NCI-H1105 (cell line): ENCODE data around the gene GALNT10.
"Not testable (repeated sequence)": the region's sequence is repeated elsewhere in the genome, so short reads cannot be mapped to it uniquely, and the experiment has no call there.

Experiments used
- DNase-seq: peaks from one replicate; lab custom pipeline; 2025; lab: John Stamatoyannopoulos, UW

The GALNT10 gene, protein sequence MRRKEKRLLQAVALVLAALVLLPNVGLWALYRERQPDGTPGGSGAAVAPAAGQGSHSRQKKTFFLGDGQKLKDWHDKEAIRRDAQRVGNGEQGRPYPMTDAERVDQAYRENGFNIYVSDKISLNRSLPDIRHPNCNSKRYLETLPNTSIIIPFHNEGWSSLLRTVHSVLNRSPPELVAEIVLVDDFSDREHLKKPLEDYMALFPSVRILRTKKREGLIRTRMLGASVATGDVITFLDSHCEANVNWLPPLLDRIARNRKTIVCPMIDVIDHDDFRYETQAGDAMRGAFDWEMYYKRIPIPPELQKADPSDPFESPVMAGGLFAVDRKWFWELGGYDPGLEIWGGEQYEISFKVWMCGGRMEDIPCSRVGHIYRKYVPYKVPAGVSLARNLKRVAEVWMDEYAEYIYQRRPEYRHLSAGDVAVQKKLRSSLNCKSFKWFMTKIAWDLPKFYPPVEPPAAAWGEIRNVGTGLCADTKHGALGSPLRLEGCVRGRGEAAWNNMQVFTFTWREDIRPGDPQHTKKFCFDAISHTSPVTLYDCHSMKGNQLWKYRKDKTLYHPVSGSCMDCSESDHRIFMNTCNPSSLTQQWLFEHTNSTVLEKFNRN

DNA sequence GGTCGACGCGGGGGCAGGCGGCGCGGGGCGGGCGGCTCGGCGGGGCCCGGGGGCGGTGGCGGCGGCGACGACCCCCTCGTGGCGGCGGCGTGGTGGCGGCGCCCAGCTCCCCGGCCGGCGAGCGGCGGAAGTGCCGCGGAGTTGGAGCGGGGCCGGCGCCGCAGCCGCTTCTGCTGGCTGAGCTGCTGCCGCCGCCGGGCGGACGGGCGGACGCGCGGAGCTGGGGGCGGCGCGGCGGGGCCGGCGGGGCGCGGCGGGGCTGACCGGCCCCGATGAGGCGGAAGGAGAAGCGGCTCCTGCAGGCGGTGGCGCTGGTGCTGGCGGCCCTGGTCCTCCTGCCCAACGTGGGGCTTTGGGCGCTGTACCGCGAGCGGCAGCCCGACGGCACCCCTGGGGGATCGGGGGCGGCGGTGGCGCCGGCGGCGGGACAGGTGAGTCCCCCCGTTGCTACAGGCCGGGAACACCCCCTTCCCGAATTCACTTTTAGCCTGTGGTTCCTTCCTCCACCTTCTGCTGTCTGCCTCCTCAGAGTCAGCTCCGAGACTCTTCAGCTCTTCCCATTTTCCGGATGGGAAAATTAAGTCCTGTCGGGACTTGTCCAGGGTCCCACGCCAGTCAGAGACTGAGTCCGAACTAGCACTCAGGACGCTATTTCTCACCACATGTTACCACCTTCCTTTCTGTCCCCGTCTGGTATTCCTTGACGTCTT lies at the start of gene GALNT10:
GALNT10 (plus strand) TSS at position 139 of the 710 bp plus-strand sequence; CDS start at position 273, 134 bp downstream.
- no peak for DNase-seq

DNA sequence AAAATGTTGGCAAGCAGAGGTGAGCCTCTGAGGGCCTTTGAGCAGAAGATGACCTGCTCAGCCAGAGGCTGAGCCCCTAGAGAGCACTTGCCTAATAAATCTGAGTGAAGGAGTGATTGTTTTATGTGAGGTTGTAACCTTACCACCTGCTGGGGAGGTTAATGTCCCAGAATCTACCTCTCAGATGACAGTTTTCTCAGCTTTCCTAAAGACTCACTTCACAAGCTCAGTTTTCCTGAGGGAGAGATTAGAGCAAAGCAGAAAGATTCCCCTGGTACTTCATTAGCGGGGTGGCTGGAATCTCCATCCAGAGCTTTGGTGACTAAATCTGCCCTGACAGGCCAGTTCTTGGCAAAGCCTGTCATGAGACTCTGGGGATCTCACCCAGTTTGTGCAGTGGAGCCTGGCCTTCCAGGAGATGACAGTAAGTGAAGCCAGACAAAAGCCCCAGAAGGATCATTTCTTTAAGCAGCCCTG lies 48.8 kb upstream of the GALNT10 start:
- no peak for DNase-seq

DNA sequence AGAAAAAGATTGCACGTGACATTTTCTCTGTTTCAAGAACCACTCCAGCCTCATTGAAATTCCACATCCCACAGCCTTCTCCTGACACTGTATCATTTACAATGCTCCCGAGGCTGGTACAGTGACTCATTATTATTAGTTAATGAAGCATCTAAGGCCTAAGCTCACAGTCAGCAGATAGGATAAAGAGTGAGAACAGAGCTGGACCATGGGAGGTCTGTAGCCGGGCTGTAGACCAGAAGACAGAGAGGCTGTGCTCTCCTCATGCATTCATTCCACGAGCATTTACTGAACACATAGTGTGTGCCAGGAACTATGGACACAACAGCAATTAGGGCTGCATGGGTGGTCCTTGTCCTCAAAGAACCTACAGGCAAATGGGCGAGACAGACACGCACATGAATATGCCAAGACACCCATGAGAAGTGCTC lies 47.3 kb upstream of the GALNT10 start:
- DNase-seq: no peak

DNA sequence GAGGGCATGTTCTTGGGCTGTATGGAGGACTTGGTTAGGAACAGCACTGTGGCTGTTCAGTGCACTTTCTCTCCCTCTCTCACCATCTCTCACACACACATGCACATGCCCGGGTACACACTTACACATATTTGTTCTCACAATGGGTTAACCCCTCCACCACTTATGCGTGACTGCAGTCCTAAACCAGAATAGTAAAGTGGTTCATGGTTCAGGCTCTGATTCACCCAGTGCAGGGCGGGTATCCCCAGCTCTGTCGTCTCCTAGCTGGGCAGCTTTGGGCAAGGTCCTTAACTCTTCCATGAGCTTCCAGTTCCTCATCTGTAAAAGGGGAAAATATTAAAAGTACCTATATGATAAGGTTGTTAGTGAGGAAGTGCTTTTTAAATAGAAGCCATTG lies 45.3 kb upstream of the GALNT10 start:
- DNase-seq: no peak

DNA sequence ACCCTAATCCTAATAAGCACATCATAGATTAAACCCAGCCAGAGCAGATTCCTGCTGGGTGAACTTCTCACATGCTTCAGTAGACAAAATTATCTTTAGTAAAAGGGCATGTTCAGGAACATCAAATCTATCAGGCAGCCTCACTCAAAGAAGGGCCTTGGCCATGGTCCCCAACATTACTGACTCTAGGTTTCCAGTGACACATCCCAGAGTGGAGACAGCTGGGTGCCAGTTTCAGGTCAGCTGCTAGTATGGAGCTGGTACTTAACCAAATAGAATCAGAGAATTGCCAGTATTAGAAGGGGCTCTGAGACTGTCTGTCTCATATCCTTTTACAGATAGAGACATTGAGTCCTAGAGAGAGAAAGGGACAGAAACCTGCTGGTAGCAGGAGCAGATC lies 44.1 kb upstream of the GALNT10 start:
- DNase-seq: no peak

DNA sequence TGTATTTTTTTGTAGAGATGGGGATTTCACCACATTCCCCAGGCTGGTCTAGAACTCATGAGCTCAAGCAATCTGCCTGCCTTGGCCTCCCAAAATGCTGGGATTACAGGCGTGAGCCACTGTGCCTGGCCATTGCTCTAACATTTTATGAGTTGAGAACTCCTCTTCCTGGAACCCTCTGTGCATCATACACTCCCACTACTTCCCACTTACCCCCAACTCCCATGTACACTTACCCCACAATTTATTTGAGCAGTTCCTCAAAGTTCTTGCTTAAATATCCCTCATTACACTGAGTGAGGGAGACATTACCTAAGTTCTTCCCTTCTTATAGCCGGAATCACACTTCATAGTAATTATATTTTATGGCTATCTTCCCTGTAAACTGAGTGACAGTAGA lies 42.9 kb upstream of the GALNT10 start:
- no peak for DNase-seq

DNA sequence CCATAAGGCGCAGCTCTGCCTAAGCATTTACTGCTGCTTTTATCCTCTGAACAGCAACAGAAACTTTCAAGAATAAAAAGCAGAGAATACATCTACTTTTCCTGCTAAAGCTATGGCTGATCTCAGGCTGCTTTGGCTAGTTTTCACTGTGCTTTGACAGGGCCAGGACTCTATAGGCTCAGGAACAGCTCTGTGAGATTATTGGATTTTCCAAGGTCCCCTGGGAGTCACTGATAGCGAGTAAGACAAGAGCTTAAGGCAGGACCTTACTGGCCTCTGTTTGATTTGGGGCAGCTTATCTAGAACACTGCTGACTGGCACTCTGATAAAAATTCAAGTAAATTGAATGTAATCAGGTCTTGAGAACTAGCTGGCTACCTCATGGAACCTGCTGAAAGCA lies 40.1 kb upstream of the GALNT10 start:
- not testable (repeated sequence) for DNase-seq

DNA sequence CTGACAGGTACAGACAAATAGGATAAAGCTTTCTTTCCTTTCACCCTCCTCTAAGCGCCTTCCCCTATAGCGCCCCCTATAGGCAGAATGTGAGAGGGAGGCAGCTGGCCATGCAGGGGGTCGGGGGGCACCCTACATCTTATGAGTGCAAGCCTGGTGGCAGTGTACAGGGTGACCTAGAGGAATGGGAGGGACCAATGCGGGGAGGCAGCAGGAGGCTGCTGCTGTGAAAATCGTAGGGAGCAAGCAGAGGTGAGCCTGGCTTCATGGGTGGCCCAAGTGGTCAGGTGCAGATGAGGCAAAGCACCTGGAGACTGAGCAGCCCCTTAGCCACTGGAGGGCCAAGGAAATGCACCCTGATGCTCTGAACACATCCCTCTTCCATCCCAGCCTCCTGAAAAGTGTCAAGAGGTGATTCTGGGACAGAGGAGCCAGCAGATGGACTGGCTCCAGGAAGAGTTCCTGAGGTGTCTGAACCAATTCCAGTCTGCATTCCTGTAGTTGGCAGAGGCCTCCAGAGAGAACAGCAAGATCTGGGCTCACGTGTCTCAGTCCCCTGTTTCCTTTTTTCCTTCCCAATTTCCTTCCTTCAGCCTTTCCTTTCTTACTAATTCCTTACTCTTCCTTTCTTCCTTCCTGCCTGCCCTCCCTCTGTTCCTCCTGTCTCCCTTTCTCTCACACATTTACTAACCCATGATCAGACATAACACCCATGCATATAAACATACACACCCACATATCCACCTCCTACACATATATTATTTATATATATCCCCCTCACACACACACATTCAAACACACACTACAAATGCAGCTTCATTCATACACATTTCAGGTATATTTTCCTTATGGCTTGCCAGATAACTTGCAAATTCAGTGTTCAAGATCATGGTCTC lies 32.8 kb upstream of the GALNT10 start:
- no peak for DNase-seq

DNA sequence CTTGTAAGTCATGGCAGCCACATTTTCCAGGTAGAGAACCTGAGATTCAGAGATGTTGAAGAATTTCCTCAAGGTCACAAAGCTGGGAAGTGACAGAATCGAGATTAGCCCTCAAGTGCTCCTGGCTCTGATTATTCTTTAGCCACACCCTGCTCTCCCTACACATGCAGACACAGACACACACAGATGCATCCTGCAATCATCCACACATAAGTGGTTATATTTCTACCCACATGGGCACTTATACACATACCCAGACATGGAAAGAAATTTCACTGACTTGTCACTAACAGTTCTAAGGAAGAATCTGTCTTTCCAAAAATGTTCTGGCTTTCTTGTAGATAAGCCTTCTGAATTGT lies 32.2 kb upstream of the GALNT10 start:
- DNase-seq: no peak

DNA sequence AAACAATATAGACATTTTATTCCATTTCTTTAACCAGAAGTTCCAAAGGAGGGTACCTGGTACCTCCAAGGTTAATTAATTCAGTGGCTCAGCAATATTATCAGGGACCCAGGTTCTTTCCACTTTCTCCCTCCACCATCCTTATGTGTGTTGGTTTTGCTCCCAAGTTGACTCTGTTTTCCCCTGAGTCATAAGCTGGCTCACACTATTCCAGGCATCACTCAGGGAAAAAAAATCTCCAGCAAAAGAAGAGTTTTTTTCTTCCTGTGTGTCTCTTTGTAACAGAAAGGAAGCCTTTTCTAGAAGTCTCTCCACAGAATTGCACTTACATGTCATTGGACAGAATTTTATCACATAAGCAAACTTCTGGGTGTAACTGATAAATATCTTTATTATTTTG lies 31.2 kb upstream of the GALNT10 start:
- no peak for DNase-seq

DNA sequence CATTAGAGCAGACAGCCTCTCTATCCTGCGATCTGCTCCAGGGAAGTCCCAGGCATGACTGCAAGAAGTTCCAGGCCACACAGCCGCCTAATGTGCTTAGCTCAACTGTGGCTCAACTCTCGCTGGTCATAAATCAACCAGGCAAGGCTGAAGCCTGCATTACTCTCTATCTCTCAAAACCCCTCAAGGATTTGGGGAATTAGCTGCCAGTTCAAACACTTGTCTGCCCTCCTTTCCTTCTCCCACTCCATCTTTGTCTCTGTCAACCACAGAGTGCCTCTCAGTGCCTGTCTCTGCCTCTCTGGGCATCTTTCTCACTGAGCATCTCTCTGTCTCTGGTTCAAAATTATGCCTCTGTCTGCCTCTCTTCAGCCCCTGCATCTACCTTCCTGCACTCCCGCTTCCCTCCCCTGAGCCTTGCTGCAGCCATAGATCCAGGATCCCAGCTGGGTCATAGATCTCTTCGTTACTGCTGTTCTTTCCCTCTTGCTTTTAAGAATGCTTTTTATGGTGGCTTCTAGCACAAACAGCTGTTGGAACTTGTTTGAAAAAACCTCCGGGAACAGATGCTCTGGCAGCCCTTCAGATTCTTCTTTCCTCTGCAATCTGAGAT lies 27.9 kb upstream of the GALNT10 start:
- DNase-seq: no peak

DNA sequence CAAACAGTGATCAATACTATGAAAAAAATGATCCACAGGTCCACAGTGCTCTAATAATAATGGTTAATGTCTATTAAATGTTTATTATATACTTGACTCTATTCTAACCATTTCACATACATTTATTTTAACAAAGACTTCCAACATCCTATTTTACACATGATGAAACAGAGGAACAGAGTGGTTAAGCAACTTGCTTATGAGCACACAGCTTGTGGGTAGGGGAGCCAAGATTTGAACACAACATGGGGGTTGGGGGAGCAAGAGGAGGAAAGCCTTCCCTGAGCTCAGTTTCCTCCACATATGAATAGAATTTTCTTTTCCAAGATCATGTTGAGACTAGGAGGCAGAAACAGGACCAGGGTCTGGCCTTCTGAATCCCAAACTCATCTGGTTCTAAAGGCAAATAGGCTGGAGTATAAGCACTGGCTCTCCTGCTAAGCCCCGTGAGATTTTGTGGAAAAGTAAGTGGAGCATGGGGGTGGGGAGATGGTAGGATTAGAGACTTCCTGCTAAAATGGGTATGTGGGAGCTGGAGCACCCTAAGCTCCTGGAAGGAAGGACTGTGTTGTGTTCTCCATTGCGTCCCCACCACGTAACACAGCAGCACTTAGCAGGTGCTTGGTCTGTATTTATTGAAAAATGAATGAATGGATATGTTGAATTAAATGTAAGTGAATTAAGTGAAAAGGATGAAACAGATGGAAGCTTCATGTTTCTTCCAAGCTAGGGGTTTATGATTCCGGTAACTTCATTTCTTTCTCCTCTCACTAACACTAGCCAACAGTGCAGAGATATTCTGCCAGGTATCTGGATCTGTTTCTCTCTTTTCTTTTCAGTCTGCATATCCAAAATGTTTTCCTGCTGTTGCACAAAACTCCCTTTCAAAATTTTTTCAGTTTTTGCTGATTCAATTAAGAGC lies 26.9 kb upstream of the GALNT10 start:
- DNase-seq: no peak

DNA sequence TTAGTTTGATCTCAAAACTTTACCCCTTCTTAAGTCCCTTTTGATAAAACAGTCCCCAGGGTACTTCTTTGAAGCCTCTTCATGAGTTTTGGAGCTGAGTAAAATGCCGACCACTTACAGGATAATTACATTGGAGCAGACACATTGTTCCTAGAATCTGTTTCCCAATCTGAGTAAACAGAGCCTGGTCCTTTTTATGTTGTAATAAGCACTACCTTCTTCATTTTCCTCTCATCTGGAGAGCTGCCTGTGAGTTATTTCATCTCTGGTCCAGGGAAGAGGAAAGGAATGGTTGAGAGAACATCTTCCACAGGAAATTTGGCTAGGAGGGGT lies 26.3 kb upstream of the GALNT10 start:
- DNase-seq: peak; percentile 23

DNA sequence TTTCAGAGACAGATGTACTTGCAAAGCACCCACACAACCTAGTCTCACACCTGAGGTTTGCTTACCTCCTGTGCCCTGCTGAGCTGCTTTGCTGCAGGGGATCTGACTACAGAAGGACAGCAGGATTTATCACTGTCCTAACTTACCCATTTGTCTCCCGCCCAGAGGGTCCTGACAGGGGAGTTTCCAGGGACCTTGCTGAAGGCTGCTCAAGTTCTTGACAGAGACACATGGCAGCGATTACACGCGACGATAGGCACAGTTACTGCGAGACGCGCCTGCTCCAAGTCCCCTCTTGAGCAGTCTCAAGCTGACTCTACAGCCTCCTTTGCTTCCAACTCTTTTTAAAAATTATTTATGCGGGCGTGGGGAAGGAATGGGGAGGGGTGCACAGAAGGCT lies 24.6 kb upstream of the GALNT10 start:
- DNase-seq: no peak

DNA sequence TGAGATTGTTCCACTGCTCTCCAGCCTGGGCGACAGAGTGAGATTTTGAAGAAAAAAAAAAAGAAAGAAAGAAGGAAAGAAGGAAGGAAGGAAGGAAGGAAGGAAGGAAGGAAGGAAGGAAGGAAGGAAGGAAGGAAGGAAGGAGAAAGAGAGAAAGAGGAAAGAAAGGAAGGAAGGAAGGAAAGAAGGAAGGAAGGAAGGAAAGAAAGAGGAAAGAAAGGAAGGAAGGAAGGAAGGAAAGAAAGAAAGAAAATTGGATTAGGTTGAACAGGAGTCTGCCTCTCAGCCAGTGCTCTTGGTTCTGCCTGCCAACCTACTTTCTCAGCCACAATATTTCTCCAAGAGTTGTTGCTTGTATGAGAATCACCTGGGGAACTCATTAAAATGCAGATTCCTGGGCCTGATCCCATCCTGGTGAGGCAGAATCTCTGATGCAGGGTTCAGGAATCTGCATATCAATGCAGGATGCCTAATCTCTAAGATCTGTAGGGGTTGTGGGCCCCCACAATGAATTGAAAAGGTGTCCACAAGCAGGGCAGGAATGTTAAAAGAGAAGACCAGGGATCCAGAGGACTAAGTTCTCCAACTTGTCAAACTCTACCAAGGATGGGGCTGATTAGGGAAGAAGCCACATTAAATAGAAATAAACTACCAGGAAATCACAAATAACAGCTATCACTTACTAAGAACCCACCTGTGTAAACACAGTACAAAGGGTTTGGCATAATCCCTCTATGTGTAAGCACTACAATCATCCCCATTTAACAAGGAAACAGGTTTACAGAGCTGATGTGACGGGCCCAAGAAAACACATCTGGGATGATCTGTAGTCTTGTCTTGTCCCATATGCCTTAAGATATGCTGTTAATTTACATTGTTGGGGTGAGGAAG lies 23.4 kb upstream of the GALNT10 start:
- peak; percentile 1 for DNase-seq

DNA sequence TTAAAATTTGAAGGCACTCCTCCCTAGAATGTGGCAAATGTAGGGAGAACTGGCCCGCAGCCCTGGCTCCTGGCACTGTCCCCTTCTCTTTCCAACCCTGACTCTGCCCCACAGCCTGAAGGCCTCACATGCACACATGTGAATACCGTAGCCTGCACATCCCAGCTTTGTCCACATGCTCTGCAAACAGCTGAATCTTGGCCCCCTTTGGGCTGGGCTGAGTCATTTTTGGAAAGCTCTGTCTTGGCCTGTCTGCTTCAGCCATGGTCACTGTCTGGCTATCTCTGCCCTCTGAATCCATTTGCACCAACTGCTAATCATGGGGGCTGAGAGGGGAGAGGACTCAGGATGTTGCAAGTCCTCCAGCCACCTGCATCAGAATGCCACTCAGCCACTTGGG lies 22.1 kb upstream of the GALNT10 start:
- no peak for DNase-seq

DNA sequence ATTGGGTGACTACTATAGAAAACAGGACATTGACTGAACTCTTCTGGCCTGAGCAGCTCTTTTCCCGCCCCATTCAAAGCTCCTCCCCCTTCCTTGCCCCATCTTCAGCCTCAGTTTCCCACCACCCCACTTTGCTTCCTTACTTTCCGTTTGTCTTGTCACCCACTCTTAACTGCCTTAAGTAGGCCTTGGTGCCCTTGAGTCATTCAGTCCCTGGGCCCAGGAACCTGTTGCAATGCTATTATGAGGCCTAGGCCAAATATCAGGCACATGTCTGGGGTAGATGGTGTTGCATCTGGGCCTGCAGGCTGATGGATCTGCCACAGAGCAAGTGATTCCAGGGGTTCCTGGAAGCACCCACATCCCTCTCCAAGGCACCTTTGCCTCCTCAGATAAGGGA lies 17.7 kb upstream of the GALNT10 start:
- DNase-seq: no peak

DNA sequence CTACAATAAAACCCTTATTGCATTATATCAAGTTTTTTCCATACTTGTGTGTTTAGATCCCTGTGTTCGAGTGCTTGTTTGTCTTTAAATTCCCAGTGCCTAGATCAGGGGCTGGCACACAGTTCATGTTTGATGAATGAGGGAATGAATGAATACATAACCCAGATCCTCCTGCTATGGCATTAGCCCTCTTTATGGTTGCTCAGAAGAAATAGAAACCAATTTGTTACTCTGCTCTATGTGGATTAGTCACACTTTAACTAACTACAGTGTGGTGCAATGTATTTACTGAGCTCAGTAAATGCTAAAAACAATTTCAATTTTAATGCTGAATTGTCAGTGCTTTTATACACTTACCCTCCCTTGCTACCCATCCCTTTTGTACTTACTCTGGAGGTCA lies 16.4 kb upstream of the GALNT10 start:
- no peak for DNase-seq

DNA sequence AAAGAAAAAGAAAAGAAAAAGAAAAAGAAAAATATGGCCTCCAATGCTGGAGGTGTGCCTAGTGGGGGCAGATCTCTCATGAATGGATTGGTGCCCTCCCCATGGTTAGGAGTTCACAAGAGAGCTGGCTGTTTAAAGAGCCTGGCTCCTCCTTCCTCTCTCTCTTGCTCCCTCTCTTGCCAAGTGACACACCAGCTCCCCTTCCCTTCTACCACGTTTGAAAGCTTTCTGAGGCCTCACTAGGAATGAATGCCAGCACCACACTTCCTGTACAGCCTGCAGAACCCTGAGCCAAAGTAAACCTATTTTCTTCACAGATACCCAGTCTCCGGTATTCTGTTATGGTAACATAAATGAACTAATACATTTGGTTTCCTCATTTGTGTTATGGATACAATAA lies 14.4 kb upstream of the GALNT10 start:
- no peak for DNase-seq

DNA sequence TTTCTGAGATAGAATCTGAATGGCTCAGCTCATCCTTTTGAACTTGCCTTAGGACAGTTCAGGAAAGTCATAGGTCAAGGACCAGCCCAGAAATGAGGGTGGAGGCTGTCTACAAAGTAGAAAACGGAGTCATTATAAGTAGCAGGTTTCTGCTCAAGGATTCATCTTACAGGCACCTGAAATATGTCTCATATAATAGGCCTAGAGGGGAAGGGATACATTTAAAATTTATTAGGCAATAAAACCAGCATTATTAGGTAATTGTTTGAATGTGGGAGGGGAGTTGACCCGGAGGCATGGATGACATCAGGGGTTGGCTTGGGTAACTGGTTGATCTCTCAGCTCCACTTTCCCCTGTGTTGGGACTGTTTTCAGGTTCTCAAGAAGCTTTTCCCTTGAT lies 11.9 kb upstream of the GALNT10 start:
- DNase-seq: no peak
